T-helper 1 cell treated with Interleukin-12 subunit alpha and Interleukin-12 subunit beta and Interleukin-4 antibody, amounts not matched to agents 30 ng/mL and 1 ng/mL, for 36 hours (primary cell): ENCODE measurements around the gene TP53I13. TPM values are rescaled to one million over a fixed set of nuclear protein-coding genes. Genes with fewer than 3 reads are reported as not detected.

Experiments used
- total RNA-seq: library from RNA; stranded (reverse); gene quantifications from 2 replicates; pipeline ENCODE4 v1.2.3, GENCODE V29; 2022

Gene TP53I13
- total RNA-seq, 1 donor from 2014 or later, result 69.2 TPM

Other genes with a start within 250 kb of the TP53I13 start
- 60.2 and 63.6 TPM in 2 replicates for gene TAOK1, start 178.3 kb upstream of the TP53I13 start, total RNA-seq
- 15.7 and 16.6 TPM in 2 replicates for gene ABHD15, start 1.7 kb upstream of the TP53I13 start, total RNA-seq
- 59.2 and 61.3 TPM in 2 replicates for gene GIT1, start 20.9 kb downstream of the TP53I13 start, total RNA-seq
- 12.0 and 14.7 TPM in 2 replicates for gene ANKRD13B, start 24.4 kb downstream of the TP53I13 start, total RNA-seq
- 1.9 and 2.8 TPM in 2 replicates for gene CORO6, start 54.2 kb downstream of the TP53I13 start, total RNA-seq